Measurements from ENCODE around the gene MACF1.
"Not testable (repeated sequence)": the region's sequence is repeated elsewhere in the genome, so short reads cannot be mapped to it uniquely, and the experiment has no call there.

MACF1 gene

DNA sequence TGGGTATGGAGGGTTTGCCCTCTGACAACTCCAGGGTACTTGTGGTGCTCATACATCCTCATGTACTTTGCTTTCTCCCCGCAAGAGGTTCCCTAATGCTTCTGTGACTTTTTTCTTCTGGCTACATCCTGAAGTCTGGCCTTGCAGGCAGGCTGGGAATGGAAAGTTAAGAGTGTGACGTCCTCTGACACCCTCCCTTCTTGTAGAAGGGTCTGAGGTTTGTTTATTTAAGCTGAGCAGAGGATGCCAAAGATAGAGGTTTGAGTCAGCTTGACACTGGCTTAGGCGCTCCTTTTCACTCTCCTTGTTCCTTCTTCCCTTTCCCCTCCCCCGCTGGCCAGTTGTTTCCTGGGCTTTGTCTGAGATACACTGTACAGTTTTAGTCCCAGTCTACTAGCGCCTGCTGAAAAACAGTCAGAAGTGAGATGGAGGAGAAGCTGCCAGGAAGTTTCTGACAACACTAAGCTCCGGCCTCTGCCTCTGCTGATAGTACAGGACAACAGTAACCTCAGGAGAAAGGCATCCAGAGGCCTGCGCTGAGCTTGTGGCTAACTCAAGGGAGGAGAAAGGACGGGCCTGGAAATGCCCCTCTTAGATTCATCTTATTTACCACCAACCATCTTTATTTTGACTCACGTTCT, at the start of gene MACF1:
MACF1 (plus strand) TSS at position 255 of the 641 bp plus-strand sequence; CDS start at position 583, 328 bp downstream.
- DNase-seq, result peak in 1 of 3 experiments; percentile 24

GRCh38 chr1:39157304-39157703, 47.2 kb upstream of the MACF1 start:
- no peak for DNase-seq

DNA sequence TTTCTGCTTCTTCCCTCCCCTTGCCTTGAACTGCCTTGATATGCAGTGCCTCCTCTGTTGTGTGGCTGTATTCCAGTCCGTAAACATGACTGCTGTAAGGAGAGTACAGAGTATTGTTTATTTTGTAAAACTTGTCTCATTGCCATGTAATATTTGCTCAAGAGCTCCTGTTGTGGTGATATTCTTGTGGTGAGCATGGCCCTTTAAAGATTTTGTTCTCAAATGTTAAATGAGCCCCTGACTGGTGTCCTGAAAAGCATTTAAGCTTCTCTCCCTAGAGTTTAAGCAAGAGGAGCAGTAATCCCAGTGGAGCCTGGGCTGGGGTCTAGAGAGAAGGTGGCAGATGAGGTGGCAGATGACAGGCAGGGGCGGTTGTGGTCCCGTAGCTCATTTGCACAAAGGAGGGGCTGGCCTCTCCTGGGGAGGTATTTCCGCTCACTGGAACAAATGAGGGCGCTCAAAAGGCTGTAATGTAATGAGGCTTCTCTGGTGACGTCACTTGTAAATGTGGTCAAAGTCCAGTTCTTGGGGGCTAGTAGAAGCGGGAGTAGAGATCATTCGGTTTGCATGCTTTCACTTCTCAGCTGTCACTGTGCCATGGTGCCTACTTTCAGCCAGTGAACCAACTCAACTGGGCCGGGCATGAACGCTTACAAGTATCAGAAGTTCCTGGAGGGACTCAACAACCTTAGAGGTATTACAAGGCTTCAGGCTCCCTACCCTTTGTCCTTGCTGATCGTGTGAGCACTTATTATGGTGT, 46.0 kb upstream of the MACF1 start:
- DNase-seq, result peak in 1 of 3 experiments; percentile 57

DNA sequence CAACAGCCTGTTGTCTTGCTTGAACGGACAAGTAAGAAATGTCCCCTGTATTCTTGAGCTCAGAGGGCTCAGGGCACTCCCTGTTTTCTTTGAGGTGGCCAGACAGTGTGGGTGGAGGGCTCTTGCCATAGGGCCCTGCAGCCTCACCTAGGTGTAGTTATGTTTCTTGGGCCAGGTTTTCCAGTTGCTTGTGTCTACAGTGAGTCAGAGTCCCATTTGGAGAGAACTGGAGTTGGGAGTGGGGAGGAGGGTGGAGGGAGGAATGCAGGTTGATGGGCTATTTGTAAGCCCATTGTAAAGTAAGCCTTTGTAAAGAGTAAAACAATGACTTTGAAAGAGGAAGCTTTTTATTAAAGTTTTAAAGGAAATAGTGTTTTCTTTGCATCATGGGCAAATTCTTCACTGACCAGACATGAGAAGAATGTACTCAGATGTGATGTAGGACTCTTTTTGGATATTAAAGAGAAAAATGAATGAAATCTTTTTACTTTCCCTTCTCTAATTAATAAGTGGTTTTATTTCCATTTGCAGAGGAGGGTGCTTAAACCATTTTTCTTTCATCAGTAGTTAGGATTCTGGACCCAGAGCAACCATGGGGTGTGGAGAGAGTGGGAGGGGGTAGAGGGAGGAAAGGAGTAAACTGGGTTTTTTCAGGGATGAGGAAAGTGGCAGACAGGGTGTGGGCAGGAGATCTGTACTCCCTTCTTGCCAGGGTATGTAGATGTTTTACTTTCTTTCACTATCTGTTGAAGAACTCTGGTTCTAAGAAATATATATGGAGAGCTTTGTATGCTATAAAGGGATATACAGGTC, 45.1 kb upstream of the MACF1 start:
- DNase-seq, result no peak

DNA sequence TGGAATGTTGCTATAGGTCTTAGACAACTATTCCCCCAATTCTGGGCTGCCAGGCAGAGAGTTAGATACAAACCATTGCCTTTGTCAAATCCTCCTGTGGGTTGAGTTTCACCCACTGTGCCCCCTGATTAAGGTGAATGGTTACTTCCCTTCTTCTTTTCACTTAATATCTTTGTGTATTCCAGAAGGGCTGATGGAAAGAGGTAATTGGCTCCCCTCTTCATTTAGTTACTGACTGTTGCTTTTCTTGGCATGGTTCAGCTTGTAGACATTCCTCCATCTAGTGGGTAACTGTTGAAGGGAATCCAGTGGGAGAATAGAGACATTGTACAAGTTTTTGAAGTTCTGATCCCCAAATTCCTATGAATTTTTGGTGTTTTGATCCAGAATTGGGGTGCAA, 43.8 kb upstream of the MACF1 start:
- DNase-seq, result no peak

DNA sequence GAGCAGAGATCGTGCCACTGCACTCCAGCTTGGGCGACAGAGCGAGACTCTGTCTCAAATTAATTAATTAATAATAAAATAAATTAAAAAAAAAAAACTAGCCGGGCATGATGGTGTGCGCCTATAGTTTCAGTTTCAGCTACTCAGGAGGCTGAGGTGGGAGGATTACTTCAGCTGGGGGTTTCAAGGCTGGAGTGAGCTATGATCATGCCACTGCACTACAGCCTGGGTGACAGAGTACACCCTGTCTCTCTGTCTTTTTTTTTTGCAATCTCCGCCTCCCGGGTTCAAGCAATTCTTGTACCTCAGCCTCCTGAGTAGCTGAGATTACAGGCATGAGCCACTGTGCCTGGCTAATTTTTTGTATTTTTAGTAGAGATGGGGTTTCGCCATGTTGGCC, 42.7 kb upstream of the MACF1 start:
- not testable (repeated sequence) for DNase-seq

DNA sequence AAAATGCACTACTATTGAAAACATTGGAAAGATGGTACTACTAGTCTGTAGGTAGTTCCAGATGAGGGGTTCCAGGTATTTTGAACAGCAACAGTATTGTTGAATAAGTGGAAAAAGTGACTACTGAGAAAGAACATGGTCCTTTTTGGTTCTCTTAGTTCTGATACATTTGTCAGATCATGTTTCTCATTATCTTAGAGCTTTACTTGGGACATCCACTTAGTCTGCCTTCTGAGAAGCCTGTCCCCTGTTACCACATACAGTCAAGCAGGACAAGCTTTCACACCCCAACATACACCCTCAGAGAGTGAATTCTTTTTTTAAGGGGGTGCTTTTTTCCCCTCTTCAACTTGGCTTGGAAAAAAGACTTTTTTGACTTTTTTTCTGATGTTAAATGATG, 41.0 kb upstream of the MACF1 start:
- DNase-seq, result no peak

GRCh38 chr1:39164256-39164655, 40.2 kb upstream of the MACF1 start:
- DNase-seq, result no peak

- DNase-seq, result no peak
These were observed 39.4 kb upstream of the MACF1 start for GRCh38 chr1:39165049-39165448.

GRCh38 chr1:39165488-39165887, 39.0 kb upstream of the MACF1 start:
- no peak for DNase-seq

GRCh38 chr1:39167632-39168209, 36.8 kb upstream of the MACF1 start:
- peak in 1 of 3 experiments; percentile 44 for DNase-seq

DNA sequence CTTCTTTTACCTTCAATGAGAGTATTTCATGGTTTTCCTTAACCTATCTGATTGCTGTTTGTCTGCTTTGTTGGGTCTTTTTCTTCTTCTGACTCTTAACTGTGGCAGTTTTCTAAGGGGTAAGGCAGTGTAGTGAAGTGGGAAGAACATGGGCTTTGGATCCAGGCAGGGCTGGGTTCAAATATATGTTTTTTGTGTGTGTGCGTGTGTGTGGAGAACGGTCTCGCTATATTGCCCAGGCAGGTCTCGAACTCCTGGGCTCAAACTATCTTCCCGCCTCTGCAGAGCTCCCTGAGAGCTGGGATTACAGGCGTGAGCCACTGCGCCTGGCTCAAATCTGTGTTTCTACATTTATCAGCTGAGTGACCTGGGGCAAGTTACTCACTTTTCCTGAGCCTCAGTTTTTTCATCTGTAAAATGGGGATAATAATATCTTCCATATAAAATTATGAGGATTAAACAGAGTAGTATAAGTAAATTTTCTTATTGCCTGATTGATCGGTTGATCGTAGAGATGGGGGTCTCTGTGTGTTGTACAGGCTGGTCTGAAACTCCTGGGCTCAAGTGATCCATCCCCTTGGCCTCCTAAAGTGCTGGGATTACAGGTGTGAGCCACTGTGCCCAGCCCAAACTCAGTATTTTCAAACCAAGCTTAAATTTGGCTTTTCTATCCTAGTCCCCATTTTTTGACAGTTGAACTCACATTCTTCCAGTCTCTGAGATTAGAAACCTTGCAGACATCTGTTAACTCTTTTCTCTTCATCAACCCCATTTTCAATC, 36.0 kb upstream of the MACF1 start:
- no peak for DNase-seq

- peak; percentile 63 to 92 (median 87) for DNase-seq
These were observed 33.5 kb upstream of the MACF1 start for GRCh38 chr1:39170731-39171667.

- peak in 1 of 3 experiments; percentile 19 for DNase-seq
These were observed 31.1 kb upstream of the MACF1 start for GRCh38 chr1:39173119-39173994.

GRCh38 chr1:39173995-39174380, 30.5 kb upstream of the MACF1 start:
- no peak for DNase-seq

- DNase-seq, result peak in 1 of 3 experiments; percentile 14
These were observed 30.0 kb upstream of the MACF1 start for GRCh38 chr1:39174390-39175081.

- DNase-seq, result peak in 1 of 3 experiments; percentile 41
These were observed 26.8 kb upstream of the MACF1 start for GRCh38 chr1:39177706-39178105.

DNA sequence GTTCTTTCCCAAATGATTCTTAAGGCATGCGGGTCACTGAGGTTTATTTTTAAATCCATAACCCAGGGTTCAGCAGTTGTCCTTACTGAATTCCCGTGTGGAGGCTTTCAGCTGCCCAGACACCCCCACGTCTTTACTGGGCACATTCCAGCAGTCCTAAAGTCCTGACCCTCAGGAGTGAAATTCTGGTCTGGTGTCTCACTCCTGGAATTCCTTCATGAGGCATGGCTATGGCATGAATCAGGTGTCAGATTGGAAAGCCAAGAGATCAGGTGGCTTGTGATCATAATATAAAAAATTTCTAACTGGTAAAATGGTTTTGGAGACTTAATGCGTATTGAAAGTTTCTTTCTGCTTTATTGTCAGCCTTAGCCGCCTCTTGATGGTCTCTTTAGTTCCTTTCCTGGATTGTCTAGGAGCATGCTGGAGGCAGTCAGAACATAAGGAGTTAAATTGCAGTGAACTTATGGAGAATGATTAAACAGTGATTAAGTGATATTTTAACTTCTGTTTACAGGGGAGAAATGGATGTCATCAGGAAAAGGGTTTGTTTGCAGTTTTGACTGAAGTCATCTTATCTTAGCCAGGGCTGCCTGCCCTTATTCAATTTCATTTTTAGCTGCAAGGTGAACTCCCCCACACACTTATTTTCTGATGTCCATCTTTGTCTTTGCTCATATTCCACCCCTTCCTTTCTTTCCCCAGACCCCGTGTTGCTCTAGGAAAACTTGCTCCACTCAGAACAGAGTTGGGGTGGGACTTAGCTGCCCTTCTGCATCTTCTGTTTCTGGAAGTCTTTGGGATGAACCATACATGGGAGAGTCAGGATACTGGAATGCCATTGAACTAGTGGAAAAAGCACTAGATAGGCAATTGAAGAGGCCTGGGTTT, 25.7 kb upstream of the MACF1 start:
- DNase-seq, result no peak
